ENCODE data around the gene NPAS2. TPM values are rescaled to one million over a fixed set of nuclear protein-coding genes. Genes with fewer than 3 reads are reported as not detected.

NPAS2 gene
- total RNA-seq, 6 donors from 2014 or later = 13.8 to 52.5 (median 23.0) TPM

GRCh38 chr2:100809506-100809905 lies 10.4 kb upstream of the NPAS2 start:
- H3K27ac ChIP-seq = no peak overlapping the region
- H3K4me3 ChIP-seq = no peak overlapping the region
- TF ChIP-seq POLR2AphosphoS5 (IDR thresholded peaks at IDR 0.05) (no peak), POLR2A (IDR thresholded peaks at IDR 0.05) (no peak), CTCF (IDR thresholded peaks at IDR 0.05) (no peak), EP300 (IDR thresholded peaks at IDR 0.05) (no peak)
- H3K4me1 ChIP-seq = peaks cover 0 to 12% (median 5%) of the 10 kb centered on the region in 4 donors
- DNase-seq (no peak), ATAC-seq (ENCODE audit: low FRiP score in 2 of 2) (no peak)
- H3K27me3 ChIP-seq = no peaks in the 10 kb centered on the region
- H3K9me3 ChIP-seq = no peaks in the 10 kb centered on the region
- no peaks in the 10 kb centered on the region for H3K36me3 ChIP-seq
- 83 to 88% methylated on average over 3 of the region's 3 CpGs for WGBS, 2 donors

GRCh38 chr2:100810603-100811145 lies 9.3 kb upstream of the NPAS2 start:
- peaks cover 0 to 12% (median 6%) of the 10 kb centered on the region in 4 donors for H3K4me1 ChIP-seq
- DNase-seq (no peak), ATAC-seq (ENCODE audit: low FRiP score in 2 of 2) (no peak)
- 87 to 89% methylated on average over 5 of the region's 5 CpGs for WGBS, 2 donors
- H3K9me3 ChIP-seq = no peaks in the 10 kb centered on the region
- no peak overlapping the region for H3K27ac ChIP-seq
- no peak overlapping the region for H3K4me3 ChIP-seq
- H3K36me3 ChIP-seq = no peaks in the 10 kb centered on the region
- no peaks in the 10 kb centered on the region for H3K27me3 ChIP-seq
- TF ChIP-seq POLR2A (IDR thresholded peaks at IDR 0.05) = no peak
- TF ChIP-seq EP300 (IDR thresholded peaks at IDR 0.05) = no peak
- TF ChIP-seq CTCF (IDR thresholded peaks at IDR 0.05) = no peak
- no peak for TF ChIP-seq POLR2AphosphoS5 (IDR thresholded peaks at IDR 0.05)

GRCh38 chr2:100812116-100812515 lies 7.8 kb upstream of the NPAS2 start:
- Histone ChIP-seq H3K36me3 (no peaks in the 10 kb centered on the region), H3K4me3 (no peak overlapping the region), H3K27ac (no peak overlapping the region), H3K9me3 (no peaks in the 10 kb centered on the region), H3K4me1 (peaks cover 0 to 12% (median 6%) of the 10 kb centered on the region in 4 donors), H3K27me3 (no peaks in the 10 kb centered on the region)
- TF ChIP-seq POLR2A (IDR thresholded peaks at IDR 0.05) = no peak
- no peak for TF ChIP-seq POLR2AphosphoS5 (IDR thresholded peaks at IDR 0.05)
- no peak for TF ChIP-seq CTCF (IDR thresholded peaks at IDR 0.05)
- TF ChIP-seq EP300 (IDR thresholded peaks at IDR 0.05) = no peak
- 65 to 76% methylated on average over 4 of the region's 4 CpGs for WGBS, 2 donors
- DNase-seq (no peak), ATAC-seq (ENCODE audit: low FRiP score in 2 of 2) (no peak)

GRCh38 chr2:100812573-100812972 lies 7.4 kb upstream of the NPAS2 start:
- no peak for ATAC-seq (ENCODE audit: low FRiP score in 2 of 2)

More at GRCh38 chr2:100812573-100812972, 7.4 kb upstream of the NPAS2 start:
- no peaks in the 10 kb centered on the region for H3K27me3 ChIP-seq
- H3K27ac ChIP-seq = no peak overlapping the region
- H3K36me3 ChIP-seq = no peaks in the 10 kb centered on the region
- 84 to 87% methylated on average over 4 of the region's 4 CpGs for WGBS, 2 donors
- TF ChIP-seq POLR2A (IDR thresholded peaks at IDR 0.05) (no peak), POLR2AphosphoS5 (IDR thresholded peaks at IDR 0.05) (no peak), CTCF (IDR thresholded peaks at IDR 0.05) (no peak), EP300 (IDR thresholded peaks at IDR 0.05) (no peak)
- no peak overlapping the region for H3K4me3 ChIP-seq
- DNase-seq = no peak
- H3K4me1 ChIP-seq = peaks cover 0 to 12% (median 6%) of the 10 kb centered on the region in 4 donors
- no peaks in the 10 kb centered on the region for H3K9me3 ChIP-seq

Measured in upper lobe of left lung (tissue), 6 donors.